ENCODE data around the gene PPP1R16B.

The PPP1R16B gene

GRCh38 chr20:38902601-38903000 lies 97.1 kb downstream of the PPP1R16B start:
- no peak for DNase-seq

- no peak for DNase-seq
Observed at GRCh38 chr20:38903335-38903734, 97.8 kb downstream of the PPP1R16B start.

- no peak for DNase-seq
Observed at GRCh38 chr20:38905375-38905774, 99.9 kb downstream of the PPP1R16B start.

- DNase-seq, result no peak
Observed at GRCh38 chr20:38907918-38908677, 102.6 kb downstream of the PPP1R16B start.

- no peak for DNase-seq
Observed at GRCh38 chr20:38915355-38915754, 109.9 kb downstream of the PPP1R16B start.

- no peak for DNase-seq
Observed at GRCh38 chr20:38917657-38918056, 112.2 kb downstream of the PPP1R16B start.

- no peak for DNase-seq
Observed at GRCh38 chr20:38918172-38918571, 112.7 kb downstream of the PPP1R16B start.

GRCh38 chr20:38919683-38920082 lies 114.2 kb downstream of the PPP1R16B start:
- no peak for DNase-seq

GRCh38 chr20:38920411-38920810 lies 114.9 kb downstream of the PPP1R16B start:
- DNase-seq, result no peak

GRCh38 chr20:38920851-38921250 lies 115.4 kb downstream of the PPP1R16B start:
- no peak for DNase-seq

- no peak for DNase-seq
Observed at GRCh38 chr20:38924718-38925117, 119.2 kb downstream of the PPP1R16B start.

GRCh38 chr20:38926142-38926933 lies 120.8 kb downstream of the PPP1R16B start, which contains the start of gene FAM83D:
TSS of gene FAM83D (plus strand) at chr20:38926417. CDS start at chr20:38926443, 26 bp downstream.
- DNase-seq, result peak; percentile 97

GRCh38 chr20:38926934-38927616 lies 121.6 kb downstream of the PPP1R16B start:
- DNase-seq, result no peak

- DNase-seq, result no peak
Observed at GRCh38 chr20:38927902-38928578, 122.5 kb downstream of the PPP1R16B start.

GRCh38 chr20:38930242-38930569 lies 124.7 kb downstream of the PPP1R16B start:
- DNase-seq, result no peak

GRCh38 chr20:38931984-38932383 lies 126.5 kb downstream of the PPP1R16B start:
- no peak for DNase-seq

- DNase-seq, result peak; percentile 18
Observed at GRCh38 chr20:38932457-38933120, 127.1 kb downstream of the PPP1R16B start.

GRCh38 chr20:38934530-38934929 lies 129.0 kb downstream of the PPP1R16B start:
- no peak for DNase-seq

- DNase-seq, result no peak
Observed at GRCh38 chr20:38935285-38935684, 129.8 kb downstream of the PPP1R16B start.

GRCh38 chr20:38935967-38936407 lies 130.5 kb downstream of the PPP1R16B start:
- DNase-seq, result no peak

- DNase-seq, result no peak
Observed at GRCh38 chr20:38937000-38937399, 131.5 kb downstream of the PPP1R16B start.

GRCh38 chr20:38937978-38938473 lies 132.5 kb downstream of the PPP1R16B start:
- DNase-seq, result no peak

All from NCI-H446 treated with DMSO at 0.1 percent for 48 hours (cell line).